ENCODE data around the gene ERMARD.

Gene ERMARD

GRCh38 chr6:169801396-169802160 is 50.2 kb downstream of the ERMARD start:
- peaks cover 9% of the 10 kb centered on the region for H3K4me1 ChIP-seq (ENCODE audit: low read length)
- TF ChIP-seq CTCF (IDR thresholded peaks at IDR 0.05; ENCODE audit: low read depth, low read length) (no peak), EZH2phosphoT487 (IDR thresholded peaks at IDR 0.05; ENCODE audit: low read depth) (no peak)

GRCh38 chr6:169802790-169803189 is 51.4 kb downstream of the ERMARD start:
- H3K9me3 ChIP-seq (ENCODE audit: insufficient read depth, low read length): no peaks in the 10 kb centered on the region
- no peaks in the 10 kb centered on the region for H4K20me1 ChIP-seq (ENCODE audit: insufficient read depth, low read length)
- peaks cover 9% of the 10 kb centered on the region for H3K4me1 ChIP-seq (ENCODE audit: low read length)
- 0 out of 2 replicates have a peak, but pooled peaks cover 5% of the 10 kb centered on the region for H3K27me3 ChIP-seq (ENCODE audit: low read depth, low read length)
- no peak overlapping the region for H2AFZ ChIP-seq (ENCODE audit: low read depth, low read length)
- H3K9ac ChIP-seq (ENCODE audit: low read length): no peak overlapping the region
- no peaks in the 10 kb centered on the region for H3K36me3 ChIP-seq (replicated peaks; ENCODE audit: low read depth, low read length)
- H3K4me2 ChIP-seq (ENCODE audit: low read length): no peak overlapping the region
- no peaks in the 10 kb centered on the region for H3K79me2 ChIP-seq (ENCODE audit: low read length)
- no peak overlapping the region for H3K27ac ChIP-seq (ENCODE audit: low read length)
- H3K4me3 ChIP-seq (ENCODE audit: low read length): no peak overlapping the region
- TF ChIP-seq CTCF (IDR thresholded peaks at IDR 0.05; ENCODE audit: low read depth, low read length): no peak
- no peak for TF ChIP-seq EZH2phosphoT487 (IDR thresholded peaks at IDR 0.05; ENCODE audit: low read depth)

More at GRCh38 chr6:169801396-169802160, 50.2 kb downstream of the ERMARD start:
- Histone ChIP-seq H4K20me1 (ENCODE audit: insufficient read depth, low read length) (no peaks in the 10 kb centered on the region), H3K36me3 (replicated peaks; ENCODE audit: low read depth, low read length) (no peaks in the 10 kb centered on the region), H3K9ac (ENCODE audit: low read length) (no peak overlapping the region), H3K9me3 (ENCODE audit: insufficient read depth, low read length) (no peaks in the 10 kb centered on the region), H2AFZ (ENCODE audit: low read depth, low read length) (no peak overlapping the region), H3K79me2 (ENCODE audit: low read length) (no peaks in the 10 kb centered on the region), H3K4me2 (ENCODE audit: low read length) (no peak overlapping the region), H3K27ac (ENCODE audit: low read length) (no peak overlapping the region), H3K4me3 (ENCODE audit: low read length) (no peak overlapping the region), H3K27me3 (ENCODE audit: low read depth, low read length) (0 out of 2 replicates have a peak, but pooled peaks cover 5% of the 10 kb centered on the region)

GRCh38 chr6:169803271-169803811 is 51.9 kb downstream of the ERMARD start:
- H3K4me1 ChIP-seq (ENCODE audit: low read length): peaks cover 9% of the 10 kb centered on the region
- 0 out of 2 replicates have a peak, but pooled peaks cover 4% of the 10 kb centered on the region for H3K27me3 ChIP-seq (ENCODE audit: low read depth, low read length)
- TF ChIP-seq EZH2phosphoT487 (IDR thresholded peaks at IDR 0.05; ENCODE audit: low read depth) (no peak), CTCF (IDR thresholded peaks at IDR 0.05; ENCODE audit: low read depth, low read length) (no peak)
- H2AFZ ChIP-seq (ENCODE audit: low read depth, low read length): no peak overlapping the region
- H3K27ac ChIP-seq (ENCODE audit: low read length): no peak overlapping the region
- no peaks in the 10 kb centered on the region for H3K36me3 ChIP-seq (replicated peaks; ENCODE audit: low read depth, low read length)
- H3K9me3 ChIP-seq (ENCODE audit: insufficient read depth, low read length): no peaks in the 10 kb centered on the region
- no peaks in the 10 kb centered on the region for H3K79me2 ChIP-seq (ENCODE audit: low read length)
- no peak overlapping the region for H3K4me2 ChIP-seq (ENCODE audit: low read length)
- H3K4me3 ChIP-seq (ENCODE audit: low read length): no peak overlapping the region
- no peaks in the 10 kb centered on the region for H4K20me1 ChIP-seq (ENCODE audit: insufficient read depth, low read length)
- H3K9ac ChIP-seq (ENCODE audit: low read length): no peak overlapping the region

DNA sequence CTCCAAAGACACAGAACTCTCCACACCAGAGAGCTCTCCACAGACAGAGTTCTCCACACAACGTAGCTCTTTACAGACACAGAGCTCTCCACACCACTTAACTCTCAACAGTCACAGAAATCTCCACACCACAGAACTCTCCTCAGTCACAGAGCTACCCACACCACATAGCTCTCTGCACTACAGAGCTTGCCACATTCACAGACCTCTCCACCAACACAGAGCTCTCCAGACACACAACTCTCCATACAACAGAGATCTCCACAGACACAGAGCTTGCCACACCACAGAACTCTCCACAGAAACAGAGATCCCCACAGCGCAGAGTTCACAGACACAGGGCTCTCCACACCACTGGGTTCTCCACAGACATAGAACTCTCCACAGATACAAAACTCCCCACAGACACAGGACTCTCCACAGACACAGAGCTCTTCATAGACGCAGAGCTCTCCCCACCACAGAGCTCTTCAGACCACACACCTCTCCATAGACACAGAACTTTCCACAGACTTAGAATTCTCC is 52.5 kb downstream of the ERMARD start:
- H3K9ac ChIP-seq (ENCODE audit: low read length): no peak overlapping the region
- no peaks in the 10 kb centered on the region for H3K79me2 ChIP-seq (ENCODE audit: low read length)
- TF ChIP-seq CTCF (IDR thresholded peaks at IDR 0.05; ENCODE audit: low read depth, low read length) (no peak), EZH2phosphoT487 (IDR thresholded peaks at IDR 0.05; ENCODE audit: low read depth) (no peak)
- H3K36me3 ChIP-seq (replicated peaks; ENCODE audit: low read depth, low read length): no peaks in the 10 kb centered on the region
- H3K27me3 ChIP-seq (ENCODE audit: low read depth, low read length): no peaks in the 10 kb centered on the region
- H3K4me1 ChIP-seq (ENCODE audit: low read length): peaks cover 9% of the 10 kb centered on the region
- H3K27ac ChIP-seq (ENCODE audit: low read length): no peak overlapping the region
- no peak overlapping the region for H3K4me2 ChIP-seq (ENCODE audit: low read length)
- H3K4me3 ChIP-seq (ENCODE audit: low read length): no peak overlapping the region
- H3K9me3 ChIP-seq (ENCODE audit: insufficient read depth, low read length): no peaks in the 10 kb centered on the region
- H4K20me1 ChIP-seq (ENCODE audit: insufficient read depth, low read length): no peaks in the 10 kb centered on the region
- H2AFZ ChIP-seq (ENCODE audit: low read depth, low read length): no peak overlapping the region

Data from OCI-LY3 (cell line).